HEK293T (cell line): Measurements from ENCODE around the gene ZBED4.

Experiments used
- CTCF ChIA-PET: fragments of 350-600 bp; formaldehyde crosslinking; extraction: SDS; loops from one replicate; lab custom pipeline; 2021; ENCODE audit warnings: antibody characterized with exemption, inconsistent platforms; lab: Yijun Ruan, JAX
- POLR2A ChIA-PET: fragments of 350-600 bp; formaldehyde crosslinking; extraction: SDS; loops from one replicate; lab custom pipeline; 2020; ENCODE audit warnings: antibody characterized with exemption, inconsistent platforms; lab: Yijun Ruan, JAX
- DNase-seq: peaks from one replicate; pipeline ENCODE4 v3.0.0; 2012; ENCODE audit warnings: mixed read lengths; ENCODE audit errors: extremely low spot score
- ARNT ChIP-seq: fragments of 450-650 bp; IDR thresholded peaks from 2 replicates; pipeline ENCODE4 v1.6.1; 2017; ENCODE audit warnings: mild to moderate bottlenecking
- BHLHE40 ChIP-seq: fragments of 450-650 bp; IDR thresholded peaks from 2 replicates; pipeline ENCODE4 v1.6.1; 2016; ENCODE audit warnings: mild to moderate bottlenecking, moderate library complexity, borderline replicate concordance
- CTBP1 ChIP-seq: fragments of 450-650 bp; IDR thresholded peaks from 2 replicates; pipeline ENCODE4 v1.6.1; 2016; ENCODE audit warnings: borderline replicate concordance
- ELF4 ChIP-seq: fragments of 450-650 bp; IDR thresholded peaks from 2 replicates; pipeline ENCODE4 v1.6.1; 2017; ENCODE audit warnings: antibody characterized with exemption
- FOXA1 ChIP-seq: fragments of 450-650 bp; IDR thresholded peaks from 2 replicates; pipeline ENCODE4 v1.6.1; 2016; ENCODE audit warnings: mild to moderate bottlenecking
- FOXK2 ChIP-seq: fragments of 450-650 bp; IDR thresholded peaks from 2 replicates; pipeline ENCODE4 v1.6.1; 2016; ENCODE audit warnings: mild to moderate bottlenecking
- FOXM1 ChIP-seq: fragments of 450-650 bp; IDR thresholded peaks from 2 replicates; pipeline ENCODE4 v1.6.1; 2017; ENCODE audit warnings: mild to moderate bottlenecking, borderline replicate concordance
- HDGF ChIP-seq: fragments of 450-650 bp; IDR thresholded peaks from 2 replicates; pipeline ENCODE4 v1.6.1; 2017; ENCODE audit warnings: antibody characterized with exemption, borderline replicate concordance
- L3MBTL2 ChIP-seq: fragments of 450-650 bp; conservative IDR thresholded peaks from 2 replicates; pipeline ENCODE4 v1.6.1; 2016; ENCODE audit warnings: mild to moderate bottlenecking
- LEF1 ChIP-seq: fragments of 450-650 bp; IDR thresholded peaks from 2 replicates; pipeline ENCODE4 v1.6.1; 2017; ENCODE audit warnings: mild to moderate bottlenecking, borderline replicate concordance
- NFRKB ChIP-seq: fragments of 450-650 bp; IDR thresholded peaks from 2 replicates; pipeline ENCODE4 v1.6.1; 2016; ENCODE audit warnings: mild to moderate bottlenecking, moderate library complexity
- PKNOX1 ChIP-seq: fragments of 450-650 bp; IDR thresholded peaks from 2 replicates; pipeline ENCODE4 v1.6.1; 2016
- SP1 ChIP-seq: fragments of 450-650 bp; IDR thresholded peaks from 2 replicates; pipeline ENCODE4 v1.6.1; 2017
- SUZ12 ChIP-seq: fragments of 450-650 bp; IDR thresholded peaks from 2 replicates; pipeline ENCODE4 v1.6.1; 2016; ENCODE audit warnings: mild to moderate bottlenecking
- TARDBP ChIP-seq: fragments of 450-650 bp; IDR thresholded peaks from 2 replicates; pipeline ENCODE4 v1.6.1; 2016
- ZNF384 ChIP-seq: fragments of 450-650 bp; IDR thresholded peaks from 2 replicates; pipeline ENCODE4 v1.6.1; 2016

The ZBED4 gene

GRCh38 chr22:49923445-49923844, 69.8 kb downstream of the ZBED4 start:
- ChIA-PET POLR2A (no interaction called here), CTCF (no interaction called here)
- TF ChIP-seq HDGF (no peak), NFRKB (no peak), SUZ12 (no peak), ZNF384 (no peak), ARNT (no peak), SP1 (no peak), BHLHE40 (no peak), FOXM1 (no peak)
- DNase-seq = no peak

- DNase-seq = no peak
- ChIA-PET POLR2A (no interaction called here), CTCF (no interaction called here)
- no peak for TF ChIP-seq L3MBTL2
- no peak for TF ChIP-seq ELF4
- TF ChIP-seq CTBP1 = no peak
- TF ChIP-seq FOXK2 = no peak
- TF ChIP-seq PKNOX1 = no peak
- TF ChIP-seq LEF1 = no peak
- no peak for TF ChIP-seq NFRKB
- TF ChIP-seq ZNF384 = no peak
- no peak for TF ChIP-seq SP1
- TF ChIP-seq FOXA1 = no peak
- TF ChIP-seq TARDBP = no peak
- no peak for TF ChIP-seq SUZ12
- TF ChIP-seq BHLHE40 = no peak
- no peak for TF ChIP-seq FOXM1
- no peak for TF ChIP-seq ARNT
- no peak for TF ChIP-seq HDGF
These were observed 70.6 kb downstream of the ZBED4 start for GRCh38 chr22:49924113-49924833.

GRCh38 chr22:49925525-49926128, 72.0 kb downstream of the ZBED4 start:
- DNase-seq = no peak
- TF ChIP-seq L3MBTL2 = no peak
- CTCF ChIA-PET = interaction anchor here (1.1 kb wide), 1 partner anchor 105 kb away, joined by 3 read pairs; no protein-coding TSS in a partner anchor
- POLR2A ChIA-PET = no interaction called here

- POLR2A ChIA-PET = no interaction called here
- CTCF ChIA-PET = no interaction called here
- TF ChIP-seq TARDBP = no peak
- TF ChIP-seq ZNF384 = no peak
- no peak for TF ChIP-seq SUZ12
- no peak for TF ChIP-seq FOXA1
- TF ChIP-seq PKNOX1 = no peak
- no peak for TF ChIP-seq ARNT
- no peak for TF ChIP-seq ELF4
- TF ChIP-seq LEF1 = no peak
- TF ChIP-seq CTBP1 = no peak
- TF ChIP-seq FOXK2 = no peak
- no peak for TF ChIP-seq HDGF
- TF ChIP-seq L3MBTL2 = no peak
- TF ChIP-seq FOXM1 = no peak
- no peak for TF ChIP-seq NFRKB
- no peak for TF ChIP-seq BHLHE40
- TF ChIP-seq SP1 = no peak
- DNase-seq = no peak
These were observed 73.3 kb downstream of the ZBED4 start for GRCh38 chr22:49926916-49927315.

GRCh38 chr22:49927483-49928184, 74.0 kb downstream of the ZBED4 start:
- DNase-seq = no peak
- TF ChIP-seq L3MBTL2 (no peak), FOXA1 (no peak), BHLHE40 (no peak), LEF1 (no peak), CTBP1 (no peak), SUZ12 (no peak), ZNF384 (no peak), NFRKB (no peak), ARNT (no peak), FOXK2 (no peak), FOXM1 (no peak), ELF4 (no peak), SP1 (no peak), HDGF (no peak), PKNOX1 (no peak), TARDBP (no peak)
- ChIA-PET POLR2A (no interaction called here), CTCF (no interaction called here)

GRCh38 chr22:49928185-49928495, 74.5 kb downstream of the ZBED4 start:
- CTCF ChIA-PET = no interaction called here
- POLR2A ChIA-PET = no interaction called here
- no peak for DNase-seq
- TF ChIP-seq PKNOX1 = no peak
- TF ChIP-seq FOXM1 = no peak
- TF ChIP-seq FOXA1 = no peak
- TF ChIP-seq ELF4 = no peak
- no peak for TF ChIP-seq HDGF
- TF ChIP-seq CTBP1 = no peak
- no peak for TF ChIP-seq SUZ12
- no peak for TF ChIP-seq ZNF384
- no peak for TF ChIP-seq NFRKB
- TF ChIP-seq L3MBTL2 = no peak
